ENCODE results near the gene CHRNE. TPM values are rescaled to one million over a fixed set of nuclear protein-coding genes. Genes with fewer than 3 reads are reported as not detected.

CHRNE gene
- total RNA-seq, 2 experiments from 2014 or later: 3.2 to 3.7 TPM

DNA sequence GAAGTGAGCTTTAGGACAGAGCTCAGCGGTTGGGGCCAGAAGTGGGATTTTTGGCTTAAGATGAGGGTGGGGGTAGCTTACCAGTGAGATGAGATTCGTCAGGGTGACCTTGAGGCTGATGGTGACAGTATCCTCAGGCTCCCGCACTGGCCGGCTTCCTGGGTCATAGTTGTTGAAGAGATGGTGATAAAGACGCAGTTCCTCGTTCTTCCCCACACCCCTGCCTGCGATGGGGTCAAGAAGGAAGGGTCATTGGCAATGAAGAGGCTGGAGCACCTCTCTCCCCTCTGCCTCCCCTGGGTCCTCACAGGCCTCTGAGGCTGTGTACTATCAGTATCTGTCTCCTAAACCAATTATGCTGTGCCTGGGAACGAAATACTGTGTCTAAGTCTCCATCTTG, 358 bp downstream of the CHRNE start:
- POLR2A ChIA-PET: interaction anchor here (0.9 to 5.9 kb wide), 7 partner anchors 37 to 193 kb away, joined by 3 to 54 read pairs (median 4); partner anchors contain the start of genes PFN1, RNF167, SLC25A11 and SPAG7
- CTCF ChIA-PET: interaction anchor here (1.0 to 1.6 kb wide), 4 partner anchors 37 to 85 kb away, joined by 3 to 7 read pairs (median 4); partner anchors contain the start of genes CAMTA2, RNF167, SLC25A11 and SPAG7
- intact Hi-C loops (cut with DNase I, micrococcal nuclease): loop anchor here (5.0 kb wide), 3 partner anchors 40 to 335 kb away; partner anchors contain the start of genes GLTPD2 (in 1 of the 2), RNF167 (in 1 of the 2), SLC25A11 (in 1 of the 2) and VMO1 (in 1 of the 2)
- no peak for TF ChIP-seq CTCF (IDR thresholded peaks at IDR 0.05)
- peaks cover 52% of the 10 kb centered on the region for H3K4me1 ChIP-seq (ENCODE audit: insufficient read depth, low read length)
- peaks cover 37% of the 10 kb centered on the region for H3K4me1 Mint-ChIP-seq (ENCODE audit: low read depth)
- H3K36me3 Mint-ChIP-seq (ENCODE audit: low read depth): peaks cover 19% of the 10 kb centered on the region
- H3K4me3 Mint-ChIP-seq: peak overlapping the region; percentile 76
- no peak overlapping the region for H3K27ac ChIP-seq (ENCODE audit: low read depth in 1 of 2, low read length in 2 of 2)
- DNase-seq (peak in 1 of 14 experiments; percentile 36), ATAC-seq (ENCODE audit: poor library complexity) (no peak)
- no peaks in the 10 kb centered on the region for H3K9me3 Mint-ChIP-seq
- H3K36me3 ChIP-seq (ENCODE audit: insufficient read depth, low read length): no peaks in the 10 kb centered on the region
- peaks cover 0 to 18% of the 10 kb centered on the region in 2 experiments for H3K9me3 ChIP-seq (ENCODE audit: control insufficient read depth in 1 of 2, insufficient read depth in 1 of 2, low read length in 2 of 2)
- no peaks in the 10 kb centered on the region for H3K27me3 ChIP-seq (ENCODE audit: control insufficient read depth in 1 of 2, insufficient read depth in 2 of 2, low read length in 2 of 2)
- peaks cover 10% of the 10 kb centered on the region for H3K27me3 Mint-ChIP-seq
- no peak overlapping the region for H3K4me3 ChIP-seq (ENCODE audit: low read length)
- H3K27ac Mint-ChIP-seq: peak overlapping the region; percentile 94

GRCh38 chr17:4901648-4902344, 1.1 kb downstream of the CHRNE start:
- DNase-seq (peak in 6 of 14 experiments; percentile 18 to 70 (median 33)), ATAC-seq (ENCODE audit: poor library complexity) (no peak)
- peaks cover 25% of the 10 kb centered on the region for H3K36me3 Mint-ChIP-seq (ENCODE audit: low read depth)
- Histone ChIP-seq H3K27me3 (ENCODE audit: control insufficient read depth in 1 of 2, insufficient read depth in 2 of 2, low read length in 2 of 2) (no peaks in the 10 kb centered on the region), H3K9me3 (ENCODE audit: control insufficient read depth in 1 of 2, insufficient read depth in 1 of 2, low read length in 2 of 2) (peaks cover 0 to 18% of the 10 kb centered on the region in 2 experiments), H3K36me3 (ENCODE audit: insufficient read depth, low read length) (peaks cover 2% of the 10 kb centered on the region), H3K4me1 (ENCODE audit: insufficient read depth, low read length) (peaks cover 52% of the 10 kb centered on the region), H3K4me3 (ENCODE audit: low read length) (peak overlapping the region; percentile 81), H3K27ac (ENCODE audit: low read depth in 1 of 2, low read length in 2 of 2) (no peak overlapping the region)
- intact Hi-C loops (cut with DNase I, micrococcal nuclease): loop anchor here (5.0 kb wide), 3 partner anchors 41 to 334 kb away; partner anchors contain the start of genes GLTPD2 (in 1 of the 2), RNF167 (in 1 of the 2), SLC25A11 (in 1 of the 2) and VMO1 (in 1 of the 2)
- peak overlapping the region; percentile 94 for H3K27ac Mint-ChIP-seq
- peak overlapping the region; percentile 87 for H3K4me3 Mint-ChIP-seq
- TF ChIP-seq CTCF (IDR thresholded peaks at IDR 0.05): no peak
- CTCF ChIA-PET: interaction anchor here (1.2 to 1.5 kb wide), 2 partner anchors 79 to 85 kb away, joined by 3 read pairs; partner anchors contain the start of gene CAMTA2
- H3K27me3 Mint-ChIP-seq: peaks cover 10% of the 10 kb centered on the region
- H3K4me1 Mint-ChIP-seq (ENCODE audit: low read depth): peaks cover 37% of the 10 kb centered on the region
- no peaks in the 10 kb centered on the region for H3K9me3 Mint-ChIP-seq
- POLR2A ChIA-PET: interaction anchor here (0.9 to 5.9 kb wide), 8 partner anchors 7 to 192 kb away, joined by 3 to 54 read pairs (median 6); partner anchors contain the start of genes CAMTA2, RNF167, SLC25A11 and SPAG7

- peaks cover 10% of the 10 kb centered on the region for H3K27me3 Mint-ChIP-seq
- H3K9me3 ChIP-seq (ENCODE audit: control insufficient read depth in 1 of 2, insufficient read depth in 1 of 2, low read length in 2 of 2): peaks cover 0 to 18% of the 10 kb centered on the region in 2 experiments
- H3K36me3 Mint-ChIP-seq (ENCODE audit: low read depth): peaks cover 26% of the 10 kb centered on the region
- peak overlapping the region; percentile 94 for H3K27ac Mint-ChIP-seq
- intact Hi-C loops (cut with DNase I, micrococcal nuclease): loop anchor here (5.0 kb wide), 3 partner anchors 41 to 334 kb away; partner anchors contain the start of genes GLTPD2 (in 1 of the 2), RNF167 (in 1 of the 2), SLC25A11 (in 1 of the 2) and VMO1 (in 1 of the 2)
- DNase-seq (no peak), ATAC-seq (ENCODE audit: poor library complexity) (no peak)
- peaks cover 6% of the 10 kb centered on the region for H3K36me3 ChIP-seq (ENCODE audit: insufficient read depth, low read length)
- H3K4me1 Mint-ChIP-seq (ENCODE audit: low read depth): peaks cover 37% of the 10 kb centered on the region
- H3K4me3 Mint-ChIP-seq: peak overlapping the region; percentile 87
- H3K9me3 Mint-ChIP-seq: no peaks in the 10 kb centered on the region
- ChIA-PET POLR2A (interaction anchor here (0.8 to 5.9 kb wide), 9 partner anchors 8 to 758 kb away, joined by 3 to 54 read pairs (median 5); partner anchors contain the start of genes CAMTA2, CYB5D2, RNF167 and SLC25A11), CTCF (interaction anchor here (1.2 to 1.5 kb wide), 2 partner anchors 86 to 111 kb away, joined by 3 read pairs; partner anchors contain the start of gene CAMTA2)
- H3K4me1 ChIP-seq (ENCODE audit: insufficient read depth, low read length): peaks cover 52% of the 10 kb centered on the region
- H3K27ac ChIP-seq (ENCODE audit: low read depth in 1 of 2, low read length in 2 of 2): peak overlapping the region in 1 of 2 donors; percentile 16
- no peak for TF ChIP-seq CTCF (IDR thresholded peaks at IDR 0.05)
- H3K27me3 ChIP-seq (ENCODE audit: control insufficient read depth in 1 of 2, insufficient read depth in 2 of 2, low read length in 2 of 2): no peaks in the 10 kb centered on the region
- peak overlapping the region; percentile 81 for H3K4me3 ChIP-seq (ENCODE audit: low read length)
Measured at GRCh38 chr17:4901108-4901647, 1.7 kb downstream of the CHRNE start.
